H9 (cell line): ENCODE results near the gene RSPO3. TPM values are rescaled to one million over a fixed set of nuclear protein-coding genes. Genes with fewer than 3 reads are reported as not detected.

ENCODE experiments used
- DNase-seq: peaks from one replicate; pipeline ENCODE4 v3.0.0-alpha.2; 2017
- H2AFZ ChIP-seq: one replicate; pipeline ENCODE4 v1.6.1; 2013; ENCODE audit warnings: mild to moderate bottlenecking, low read length, control low read depth, moderate library complexity
- H2AK5ac ChIP-seq: 2 replicates; pipeline ENCODE4 v1.6.1; 2013; ENCODE audit warnings: low read length, control low read depth, mixed read lengths; ENCODE audit not compliant: insufficient read length
- H2BK120ac ChIP-seq: one replicate; pipeline ENCODE4 v1.6.1; 2013; ENCODE audit warnings: low read depth, mild to moderate bottlenecking, low read length, control low read depth, inconsistent platforms; ENCODE audit not compliant: poor library complexity, severe bottlenecking
- H2BK12ac ChIP-seq: 2 replicates; pipeline ENCODE4 v1.6.1; 2013; ENCODE audit warnings: low read length, control low read depth, mixed read lengths, low read depth; ENCODE audit not compliant: insufficient read length
- H2BK15ac ChIP-seq: 2 replicates; pipeline ENCODE4 v1.6.1; 2013; ENCODE audit warnings: low read depth, low read length, control low read depth
- H2BK20ac ChIP-seq: one replicate; pipeline ENCODE4 v1.6.1; 2013; ENCODE audit warnings: low read depth, mild to moderate bottlenecking, low read length, control low read depth, inconsistent platforms; ENCODE audit not compliant: poor library complexity, severe bottlenecking
- H2BK5ac ChIP-seq: 2 replicates; pipeline ENCODE4 v1.6.1; 2013; ENCODE audit warnings: low read length, control low read depth, mixed read lengths; ENCODE audit not compliant: insufficient read length
- H3K14ac ChIP-seq: 2 replicates; pipeline ENCODE4 v1.6.1; 2013; ENCODE audit warnings: low read length, control low read depth; ENCODE audit not compliant: insufficient read depth
- H3K18ac ChIP-seq: 2 replicates; pipeline ENCODE4 v1.6.1; 2013; ENCODE audit warnings: low read depth, mild to moderate bottlenecking, mixed read lengths, low read length, control low read depth; ENCODE audit not compliant: insufficient read length
- H3K23ac ChIP-seq: 2 replicates; pipeline ENCODE4 v1.6.1; 2013; ENCODE audit warnings: low read length, control low read depth, mixed read lengths, low read depth; ENCODE audit not compliant: insufficient read length
- H3K23me2 ChIP-seq: 2 replicates; pipeline ENCODE4 v1.6.1; 2013; ENCODE audit warnings: low read depth, mild to moderate bottlenecking, mixed read lengths, low read length, control low read depth; ENCODE audit not compliant: insufficient read length, poor library complexity, severe bottlenecking
- H3K27ac ChIP-seq: 2 replicates; pipeline ENCODE4 v1.5.1; 2013; ENCODE audit warnings: low read length, control low read depth, mixed read lengths, low read depth; ENCODE audit not compliant: insufficient read length
- H3K27me3 ChIP-seq: 2 replicates; pipeline ENCODE4 v1.6.1; 2013; ENCODE audit warnings: low read length, control low read depth, inconsistent platforms; ENCODE audit not compliant: insufficient read depth
- H3K4ac ChIP-seq: 2 replicates; pipeline ENCODE4 v1.6.1; 2013; ENCODE audit warnings: low read depth, mild to moderate bottlenecking, control low read depth, inconsistent platforms, low read length, moderate library complexity
- H3K4me1 ChIP-seq: 2 replicates; pipeline ENCODE4 v1.6.1; 2013; ENCODE audit warnings: low read length, control low read depth, inconsistent platforms; ENCODE audit not compliant: insufficient read depth
- H3K4me2 ChIP-seq: 2 replicates; pipeline ENCODE4 v1.6.1; 2013; ENCODE audit warnings: low read length, control low read depth, mixed read lengths; ENCODE audit not compliant: insufficient read length, insufficient read depth
- H3K56ac ChIP-seq: 2 replicates; pipeline ENCODE4 v1.6.1; 2013; ENCODE audit warnings: low read depth, mild to moderate bottlenecking, mixed read lengths, low read length, control low read depth; ENCODE audit not compliant: insufficient read length
- H3K79me1 ChIP-seq: 2 replicates; pipeline ENCODE4 v1.6.1; 2013; ENCODE audit warnings: low read depth, mild to moderate bottlenecking, moderate library complexity, low read length, control low read depth, inconsistent platforms; ENCODE audit not compliant: insufficient read depth, poor library complexity, severe bottlenecking
- H3K79me2 ChIP-seq: 2 replicates; pipeline ENCODE4 v1.6.1; 2013; ENCODE audit warnings: low read length, control low read depth, inconsistent platforms; ENCODE audit not compliant: insufficient read depth
- H3K9ac ChIP-seq: 2 replicates; pipeline ENCODE4 v1.6.1; 2013; ENCODE audit warnings: low read length, control low read depth, mixed read lengths; ENCODE audit not compliant: insufficient read length; ENCODE audit errors: extremely low read depth
- H3K9me3 ChIP-seq: one replicate; pipeline ENCODE4 v1.6.1; 2013; ENCODE audit warnings: low read depth, low read length, inconsistent platforms; ENCODE audit not compliant: control insufficient read depth
- H3T11ph ChIP-seq: one replicate; pipeline ENCODE4 v1.6.1; 2013; ENCODE audit warnings: mild to moderate bottlenecking, low read length, control low read depth, inconsistent platforms
- H4K20me1 ChIP-seq: one replicate; pipeline ENCODE4 v1.6.1; 2013; ENCODE audit not compliant: control insufficient read depth, insufficient read length, insufficient read depth
- H4K5ac ChIP-seq: 2 replicates; pipeline ENCODE4 v1.6.1; 2013; ENCODE audit warnings: low read depth, mild to moderate bottlenecking, mixed read lengths, low read length, control low read depth; ENCODE audit not compliant: insufficient read length
- H4K8ac ChIP-seq: replicated peaks from 2 replicates; pipeline ENCODE4 v1.6.1; 2013; ENCODE audit warnings: low read length, control low read depth, mixed read lengths, low read depth; ENCODE audit not compliant: insufficient read length
- H4K91ac ChIP-seq: 2 replicates; pipeline ENCODE4 v1.6.1; 2013; ENCODE audit warnings: low read depth, mild to moderate bottlenecking, moderate library complexity, mixed read lengths, low read length, control low read depth; ENCODE audit not compliant: insufficient read length
- H3K27ac Mint-ChIP-seq, 3 experiments: 2 replicates in 2 of 3; 3 replicates in 1 of 3; pipeline ENCODE4 v1.8.0; 2020 to 2021; ENCODE audit warnings: mixed read lengths in 3 of 3, mild to moderate bottlenecking in 1 of 3, moderate library complexity in 1 of 3
- H3K27me3 Mint-ChIP-seq: 2 replicates; pipeline ENCODE4 v1.8.0; 2021; ENCODE audit warnings: low read depth, mild to moderate bottlenecking, moderate library complexity, mixed read lengths
- H3K36me3 Mint-ChIP-seq, 3 experiments: 2 replicates in 2 of 3; 3 replicates in 1 of 3; pipeline ENCODE4 v1.8.0; 2020 to 2021; ENCODE audit warnings: low read depth in 3 of 3, mixed read lengths in 3 of 3; ENCODE audit not compliant: insufficient read depth in 1 of 3
- H3K4me1 Mint-ChIP-seq, 2 experiments: 2 replicates each; pipeline ENCODE4 v1.8.0; 2020; ENCODE audit warnings: mixed read lengths in 2 of 2
- H3K4me3 Mint-ChIP-seq, 2 experiments: 2 replicates in 1 of 2; 3 replicates in 1 of 2; pipeline ENCODE4 v1.8.0; 2020 to 2021; ENCODE audit warnings: mild to moderate bottlenecking in 2 of 2, mixed read lengths in 2 of 2, moderate library complexity in 1 of 2
- H3K9me3 Mint-ChIP-seq, 2 experiments: 2 replicates in 1 of 2; 3 replicates in 1 of 2; pipeline ENCODE4 v1.8.0; 2020; ENCODE audit warnings: mild to moderate bottlenecking in 2 of 2, mixed read lengths in 2 of 2, moderate library complexity in 1 of 2
- WGBS: extraction: QIAGEN DNeasy Blood & Tissue Kit; methylation state at CpG from one replicate; pipeline ENCODE4 v1.1.7; 2013; ENCODE audit warnings: missing lambda C conversion rate, low lambda C conversion rate, mixed read lengths; ENCODE audit not compliant: insufficient read length; ENCODE audit errors: extremely low coverage; 5-methylcytosine and 5-hydroxymethylcytosine counted together
- total RNA-seq: library from RNA; stranded (reverse); gene quantifications from 2 replicates; pipeline ENCODE4 v1.2.1, GENCODE V29; 2021
- TF ChIP-seq, protein P1 (sequence below): fragments of 200-600 bp; sonication (generic); conservative IDR thresholded peaks from 3 replicates; pipeline ENCODE4 v1.8.0; 2021; ENCODE audit warnings: antibody characterized with exemption, mild to moderate bottlenecking

The RSPO3 gene
- total RNA-seq, 1 experiment from 2014 or later: not detected

GRCh38 chr6:127078669-127079068 lies 39.8 kb upstream of the RSPO3 start:
- no peaks in the 10 kb centered on the region for H3K9me3 Mint-ChIP-seq
- no peaks in the 10 kb centered on the region for H3K79me1 ChIP-seq
- no peaks in the 10 kb centered on the region for H4K20me1 ChIP-seq
- no peaks in the 10 kb centered on the region for H3K79me2 ChIP-seq
- no peaks in the 10 kb centered on the region for H3K23me2 ChIP-seq
- no peak overlapping the region for H2AK5ac ChIP-seq
- H4K8ac ChIP-seq: no peak overlapping the region
- no peaks in the 10 kb centered on the region for H3K9me3 ChIP-seq
- H3K23ac ChIP-seq: no peak overlapping the region
- H3K27me3 Mint-ChIP-seq: 0 out of 2 replicates have a peak, but pooled peaks cover 1% of the 10 kb centered on the region
- no peak overlapping the region for H3K27ac Mint-ChIP-seq
- H2BK12ac ChIP-seq: no peak overlapping the region
- H2BK120ac ChIP-seq: no peak overlapping the region
- H4K5ac ChIP-seq: no peak overlapping the region
- TF ChIP-seq, protein P1, sequence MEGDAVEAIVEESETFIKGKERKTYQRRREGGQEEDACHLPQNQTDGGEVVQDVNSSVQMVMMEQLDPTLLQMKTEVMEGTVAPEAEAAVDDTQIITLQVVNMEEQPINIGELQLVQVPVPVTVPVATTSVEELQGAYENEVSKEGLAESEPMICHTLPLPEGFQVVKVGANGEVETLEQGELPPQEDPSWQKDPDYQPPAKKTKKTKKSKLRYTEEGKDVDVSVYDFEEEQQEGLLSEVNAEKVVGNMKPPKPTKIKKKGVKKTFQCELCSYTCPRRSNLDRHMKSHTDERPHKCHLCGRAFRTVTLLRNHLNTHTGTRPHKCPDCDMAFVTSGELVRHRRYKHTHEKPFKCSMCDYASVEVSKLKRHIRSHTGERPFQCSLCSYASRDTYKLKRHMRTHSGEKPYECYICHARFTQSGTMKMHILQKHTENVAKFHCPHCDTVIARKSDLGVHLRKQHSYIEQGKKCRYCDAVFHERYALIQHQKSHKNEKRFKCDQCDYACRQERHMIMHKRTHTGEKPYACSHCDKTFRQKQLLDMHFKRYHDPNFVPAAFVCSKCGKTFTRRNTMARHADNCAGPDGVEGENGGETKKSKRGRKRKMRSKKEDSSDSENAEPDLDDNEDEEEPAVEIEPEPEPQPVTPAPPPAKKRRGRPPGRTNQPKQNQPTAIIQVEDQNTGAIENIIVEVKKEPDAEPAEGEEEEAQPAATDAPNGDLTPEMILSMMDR: no peak
- no peak overlapping the region for H3K4me2 ChIP-seq
- H3K27ac ChIP-seq: no peak overlapping the region
- DNase-seq: no peak
- no peaks in the 10 kb centered on the region for H3K36me3 Mint-ChIP-seq
- WGBS: no CpG with 5 or more reads among the region's 5 CpGs
- no peak overlapping the region for H3K18ac ChIP-seq
- peaks cover 2% of the 10 kb centered on the region; the same call in 1 of the 2 replicates for H3K4me1 ChIP-seq
- H3K4me1 Mint-ChIP-seq: peaks cover 2 to 11% of the 10 kb centered on the region in 2 experiments; a peak in 3 of 4 replicates
- H2BK20ac ChIP-seq: no peak overlapping the region
- H3K27me3 ChIP-seq: no peaks in the 10 kb centered on the region
- H3K14ac ChIP-seq: no peak overlapping the region
- no peak overlapping the region for H3T11ph ChIP-seq
- H2AFZ ChIP-seq: no peak overlapping the region
- no peak overlapping the region for H4K91ac ChIP-seq
- no peak overlapping the region for H2BK5ac ChIP-seq
- H3K56ac ChIP-seq: no peak overlapping the region
- no peak overlapping the region for H3K4ac ChIP-seq
- no peak overlapping the region for H3K9ac ChIP-seq
- no peak overlapping the region for H2BK15ac ChIP-seq
- no peak overlapping the region for H3K4me3 Mint-ChIP-seq
